Activated T-helper 17 cell treated with anti-CD3 and anti-CD28 coated beads, Interleukin-2, amount 50 U/mL, for 72 hours (primary cell): ENCODE measurements around the gene CCR8. TPM values are rescaled to one million over a fixed set of nuclear protein-coding genes. Genes with fewer than 3 reads are reported as not detected.
"Not testable (repeated sequence)": the region's sequence is repeated elsewhere in the genome, so short reads cannot be mapped to it uniquely, and the experiment has no call there.

Source experiments
- ATAC-seq: fragments of 150-1000 bp; cut with Tn5 transposase; replicated peaks from 2 replicates; pipeline ENCODE4 v1.10.0; 2021; ENCODE audit warnings: mild to moderate bottlenecking, moderate library complexity
- H3K27ac Mint-ChIP-seq: one replicate; pipeline ENCODE4 v1.8.0; 2022; ENCODE audit warnings: mixed read lengths
- H3K27me3 Mint-ChIP-seq: one replicate; pipeline ENCODE4 v1.8.0; 2022; ENCODE audit warnings: mixed read lengths
- H3K36me3 Mint-ChIP-seq: one replicate; pipeline ENCODE4 v1.8.0; 2022; ENCODE audit warnings: low read depth, mild to moderate bottlenecking, mixed read lengths
- H3K4me1 Mint-ChIP-seq: one replicate; pipeline ENCODE4 v1.8.0; 2022; ENCODE audit warnings: mixed read lengths
- H3K4me3 Mint-ChIP-seq: one replicate; pipeline ENCODE4 v1.8.0; 2022; ENCODE audit warnings: mild to moderate bottlenecking, mixed read lengths
- H3K9me3 Mint-ChIP-seq: one replicate; pipeline ENCODE4 v1.8.0; 2022; ENCODE audit warnings: mixed read lengths
- total RNA-seq, 2 donors: library from RNA; stranded (reverse); gene quantifications; one replicate each; pipeline ENCODE4 v1.2.3, GENCODE V29; 2022

CCR8 gene
- total RNA-seq, 2 donors from 2014 or later: 0.87 to 10.2 TPM

DNA sequence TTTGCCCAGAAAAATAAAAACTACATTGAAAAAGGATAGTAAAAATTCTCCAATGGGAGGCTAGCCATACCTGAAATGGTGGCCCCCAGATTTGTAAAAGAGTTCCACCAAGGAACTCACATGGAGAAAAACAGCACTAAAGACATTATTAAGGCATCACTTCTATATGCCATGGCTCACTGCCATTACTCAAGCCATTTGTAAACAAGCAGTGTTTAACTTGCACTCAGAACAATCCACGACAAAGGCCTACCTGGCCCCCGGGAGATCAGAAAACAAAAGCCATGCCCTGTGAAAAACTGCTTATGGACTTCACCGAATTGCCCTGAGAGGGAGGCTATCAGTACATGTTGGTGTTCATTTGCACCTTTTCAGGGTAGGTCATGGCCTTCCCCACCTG is 19.6 kb downstream of the CCR8 start:
- Mint-ChIP-seq H3K36me3 (no peaks in the 10 kb centered on the region), H3K4me1 (peaks cover 13% of the 10 kb centered on the region)

DNA sequence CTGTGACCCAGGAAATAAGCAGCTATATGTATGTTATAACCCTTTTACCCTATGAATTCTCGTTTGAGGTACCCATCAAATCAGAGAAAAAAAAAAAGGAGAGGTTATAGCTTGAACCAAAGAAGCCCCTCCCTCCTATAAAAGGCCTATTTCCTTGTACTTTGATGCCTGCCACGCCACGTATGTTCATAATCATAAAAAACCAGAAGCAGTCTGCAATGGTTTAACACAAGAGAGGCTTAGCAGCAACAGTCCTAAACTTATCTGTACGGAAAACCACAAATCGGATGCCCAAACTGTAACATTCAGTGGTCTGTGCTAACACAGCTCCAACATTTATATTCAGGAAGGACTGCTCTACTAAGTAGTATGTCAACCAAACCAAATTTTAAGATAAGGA is 21.2 kb downstream of the CCR8 start:
- ATAC-seq: no peak
- H3K4me1 Mint-ChIP-seq: peaks cover 13% of the 10 kb centered on the region
- no peaks in the 10 kb centered on the region for H3K9me3 Mint-ChIP-seq

More for the DNA sequence above, 19.6 kb downstream of the CCR8 start:
- H3K27ac Mint-ChIP-seq: no peak overlapping the region
- H3K4me3 Mint-ChIP-seq: no peak overlapping the region
- no peak for ATAC-seq
- no peaks in the 10 kb centered on the region for H3K27me3 Mint-ChIP-seq
- H3K9me3 Mint-ChIP-seq: no peaks in the 10 kb centered on the region

DNA sequence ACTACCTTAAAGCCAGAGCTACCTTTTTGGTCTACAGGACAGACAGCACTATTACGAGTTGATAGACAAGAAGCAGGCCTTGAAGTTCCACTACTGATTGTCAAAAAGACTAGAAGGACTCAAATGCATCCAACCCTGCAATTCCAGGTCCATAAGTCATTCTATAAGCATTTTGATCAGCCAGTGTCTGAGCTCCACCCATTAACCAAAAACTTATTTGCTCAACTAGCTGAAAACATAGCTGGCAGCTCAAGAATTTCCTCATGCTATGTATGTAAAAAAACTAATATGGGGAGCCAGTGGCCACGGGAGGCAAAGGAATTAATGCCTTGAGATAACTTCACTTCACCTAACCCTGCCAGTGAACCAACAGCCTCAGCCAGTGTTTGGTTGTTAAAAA is 21.6 kb downstream of the CCR8 start:
- not testable (repeated sequence) for H3K27me3 Mint-ChIP-seq

More for the DNA sequence above, 21.2 kb downstream of the CCR8 start:
- Mint-ChIP-seq H3K36me3 (no peaks in the 10 kb centered on the region), H3K27me3 (no peaks in the 10 kb centered on the region), H3K4me3 (no peak overlapping the region), H3K27ac (no peak overlapping the region)

DNA sequence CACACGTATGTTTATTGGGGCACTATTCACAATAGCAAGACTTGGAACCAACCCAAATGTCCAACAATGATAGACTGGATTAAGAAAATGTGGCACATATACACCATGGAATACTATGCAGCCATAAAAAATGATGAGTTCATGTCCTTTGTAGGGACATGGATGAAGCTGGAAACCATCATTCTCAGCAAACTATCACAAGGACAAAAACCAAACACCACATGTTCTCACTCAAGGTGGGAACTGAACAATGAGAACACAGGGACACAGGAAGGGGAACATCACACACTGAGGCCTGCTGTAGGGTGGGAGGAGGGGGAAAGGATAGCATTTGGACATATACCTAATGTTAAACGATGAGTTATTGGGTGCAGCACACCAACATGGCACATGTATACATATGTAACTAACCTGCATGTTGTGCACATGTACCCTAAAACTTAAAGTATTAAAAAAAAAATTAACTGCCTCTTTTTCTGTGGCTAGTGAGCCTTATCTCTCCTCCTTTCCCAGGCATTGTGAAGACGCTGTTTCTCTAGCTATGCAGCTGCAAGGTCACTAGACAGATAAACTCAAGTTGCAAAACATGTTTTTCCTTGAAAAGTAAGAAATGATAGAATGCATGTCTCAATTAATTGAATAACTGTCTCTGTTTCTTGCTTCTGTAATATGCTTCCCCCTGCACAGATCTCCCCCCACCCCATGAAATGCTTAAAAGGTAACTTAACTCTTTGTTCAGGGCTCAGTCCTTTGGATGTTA is 23.8 kb downstream of the CCR8 start:
- H3K36me3 Mint-ChIP-seq, H3K27ac Mint-ChIP-seq, H3K4me1 Mint-ChIP-seq, H3K9me3 Mint-ChIP-seq, ATAC-seq, H3K4me3 Mint-ChIP-seq, H3K27me3 Mint-ChIP-seq: not testable (repeated sequence)

More for the DNA sequence above, 21.6 kb downstream of the CCR8 start:
- not testable (repeated sequence) for ATAC-seq, H3K4me3 Mint-ChIP-seq, H3K36me3 Mint-ChIP-seq, H3K27ac Mint-ChIP-seq, H3K9me3 Mint-ChIP-seq
- H3K4me1 Mint-ChIP-seq: peaks cover 13% of the 10 kb centered on the region

DNA sequence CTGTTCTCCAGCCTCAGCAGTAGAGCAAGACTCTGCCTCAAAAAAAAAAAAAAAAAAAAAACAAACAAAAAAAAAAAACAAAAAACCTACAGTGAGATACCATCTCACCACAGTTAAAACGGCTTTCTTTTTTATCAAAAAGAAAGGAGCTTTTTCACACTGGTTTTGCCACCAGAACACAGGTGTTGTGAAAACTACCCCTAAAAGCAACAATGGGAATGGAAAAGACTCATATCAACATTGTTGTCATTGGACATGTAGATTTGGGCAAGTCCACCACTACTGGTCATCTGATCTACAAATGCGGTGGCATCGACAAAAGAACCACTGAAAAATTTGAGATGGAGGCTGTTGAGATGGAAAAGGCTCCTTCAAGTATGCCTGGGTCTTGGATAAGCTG is 28.8 kb downstream of the CCR8 start:
- Mint-ChIP-seq H3K9me3 (no peaks in the 10 kb centered on the region), H3K27ac (no peak overlapping the region), H3K4me1 (peaks cover 21% of the 10 kb centered on the region), H3K4me3 (no peak overlapping the region), H3K36me3 (no peaks in the 10 kb centered on the region), H3K27me3 (no peaks in the 10 kb centered on the region)
- ATAC-seq: no peak

DNA sequence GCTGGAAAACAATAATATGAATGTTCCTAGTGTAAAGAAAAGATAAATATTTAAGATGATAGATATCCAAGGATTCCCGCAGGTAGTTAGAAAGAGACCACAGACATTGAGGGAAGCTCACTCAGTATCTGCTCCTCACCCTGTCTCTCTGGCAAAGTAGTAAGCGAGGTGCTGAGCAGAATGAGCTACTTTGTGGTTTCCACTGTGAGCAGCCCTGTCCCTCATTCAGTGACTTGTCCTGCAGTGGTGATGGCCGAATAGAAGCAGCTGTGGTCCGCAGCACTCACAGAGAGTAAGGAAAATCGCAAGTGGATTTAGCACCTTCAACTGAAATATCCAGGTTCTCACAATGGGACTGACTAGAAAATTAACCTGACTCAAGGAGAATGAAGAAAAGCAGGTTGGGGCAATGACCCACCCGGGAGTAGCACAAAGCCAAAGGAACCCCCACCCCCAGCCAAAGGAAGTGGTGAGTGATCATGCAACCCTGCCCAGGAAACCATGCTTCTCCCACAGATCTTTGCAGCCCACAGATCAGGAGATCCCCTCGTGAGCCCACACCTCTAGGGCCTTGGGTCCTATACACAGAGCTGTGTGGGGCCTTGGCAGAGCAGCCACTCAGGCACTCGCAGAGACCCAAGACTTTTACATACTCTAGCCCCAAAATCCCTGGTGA is 31.9 kb downstream of the CCR8 start:
- H3K36me3 Mint-ChIP-seq: no peaks in the 10 kb centered on the region
- H3K4me1 Mint-ChIP-seq: peaks cover 21% of the 10 kb centered on the region
- ATAC-seq: peak; percentile 95
- H3K27me3 Mint-ChIP-seq: no peaks in the 10 kb centered on the region
- H3K27ac Mint-ChIP-seq: peak overlapping the region; percentile 87
- H3K9me3 Mint-ChIP-seq: no peaks in the 10 kb centered on the region
- H3K4me3 Mint-ChIP-seq: peak overlapping the region; percentile 71

GRCh38 chr3:39362192-39362591 is 32.7 kb downstream of the CCR8 start:
- peak overlapping the region; percentile 87 for H3K27ac Mint-ChIP-seq
- no peak for ATAC-seq
- no peaks in the 10 kb centered on the region for H3K9me3 Mint-ChIP-seq
- no peaks in the 10 kb centered on the region for H3K36me3 Mint-ChIP-seq
- peak overlapping the region; percentile 71 for H3K4me3 Mint-ChIP-seq
- peaks cover 19% of the 10 kb centered on the region for H3K4me1 Mint-ChIP-seq
- no peaks in the 10 kb centered on the region for H3K27me3 Mint-ChIP-seq

GRCh38 chr3:39362812-39363211 is 33.3 kb downstream of the CCR8 start:
- H3K4me1 Mint-ChIP-seq: peaks cover 13% of the 10 kb centered on the region
- ATAC-seq: no peak

GRCh38 chr3:39370450-39370849 is 40.9 kb downstream of the CCR8 start:
- H3K9me3 Mint-ChIP-seq, H3K27ac Mint-ChIP-seq, ATAC-seq, H3K36me3 Mint-ChIP-seq, H3K27me3 Mint-ChIP-seq, H3K4me3 Mint-ChIP-seq, H3K4me1 Mint-ChIP-seq: not testable (repeated sequence)

More at GRCh38 chr3:39362812-39363211, 33.3 kb downstream of the CCR8 start:
- H3K27ac Mint-ChIP-seq: no peak overlapping the region
- H3K9me3 Mint-ChIP-seq: no peaks in the 10 kb centered on the region
- no peaks in the 10 kb centered on the region for H3K27me3 Mint-ChIP-seq
- H3K4me3 Mint-ChIP-seq: no peak overlapping the region
- H3K36me3 Mint-ChIP-seq: no peaks in the 10 kb centered on the region

GRCh38 chr3:39372833-39373232 is 43.3 kb downstream of the CCR8 start:
- Mint-ChIP-seq H3K27me3 (no peaks in the 10 kb centered on the region), H3K27ac (no peak overlapping the region), H3K4me1 (no peaks in the 10 kb centered on the region), H3K4me3 (no peak overlapping the region), H3K9me3 (peaks cover 4% of the 10 kb centered on the region), H3K36me3 (no peaks in the 10 kb centered on the region)
- ATAC-seq: no peak

- Mint-ChIP-seq H3K27me3 (no peaks in the 10 kb centered on the region), H3K9me3 (no peaks in the 10 kb centered on the region), H3K4me3 (no peak overlapping the region), H3K27ac (no peak overlapping the region), H3K36me3 (no peaks in the 10 kb centered on the region), H3K4me1 (no peaks in the 10 kb centered on the region)
- no peak for ATAC-seq
These were observed 47.6 kb downstream of the CCR8 start for GRCh38 chr3:39376959-39377634.

DNA sequence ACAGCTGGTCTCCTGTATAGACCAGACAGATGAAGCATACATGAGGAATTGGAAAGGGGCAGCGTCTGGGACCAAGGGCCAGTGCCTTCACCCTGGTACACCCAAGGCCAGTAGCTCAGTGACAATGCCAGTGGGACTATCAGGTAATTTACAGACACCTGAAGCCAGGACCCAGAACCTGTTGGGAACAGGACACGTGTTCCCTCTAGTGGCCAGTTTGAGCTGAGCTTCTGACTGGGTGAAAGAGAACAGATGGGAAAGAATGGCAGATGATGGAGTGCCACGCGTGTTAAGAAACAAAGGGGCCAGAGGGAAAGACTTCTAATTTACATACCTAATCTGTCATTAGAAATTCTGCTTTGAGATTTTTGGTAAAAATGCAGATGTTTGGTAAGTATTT is 48.6 kb downstream of the CCR8 start:
- peaks cover under 1% of the 10 kb centered on the region for H3K36me3 Mint-ChIP-seq
- H3K4me1 Mint-ChIP-seq: no peaks in the 10 kb centered on the region
- no peaks in the 10 kb centered on the region for H3K9me3 Mint-ChIP-seq
- H3K4me3 Mint-ChIP-seq: no peak overlapping the region
- no peak overlapping the region for H3K27ac Mint-ChIP-seq
- ATAC-seq: peak; percentile 82
- no peaks in the 10 kb centered on the region for H3K27me3 Mint-ChIP-seq

DNA sequence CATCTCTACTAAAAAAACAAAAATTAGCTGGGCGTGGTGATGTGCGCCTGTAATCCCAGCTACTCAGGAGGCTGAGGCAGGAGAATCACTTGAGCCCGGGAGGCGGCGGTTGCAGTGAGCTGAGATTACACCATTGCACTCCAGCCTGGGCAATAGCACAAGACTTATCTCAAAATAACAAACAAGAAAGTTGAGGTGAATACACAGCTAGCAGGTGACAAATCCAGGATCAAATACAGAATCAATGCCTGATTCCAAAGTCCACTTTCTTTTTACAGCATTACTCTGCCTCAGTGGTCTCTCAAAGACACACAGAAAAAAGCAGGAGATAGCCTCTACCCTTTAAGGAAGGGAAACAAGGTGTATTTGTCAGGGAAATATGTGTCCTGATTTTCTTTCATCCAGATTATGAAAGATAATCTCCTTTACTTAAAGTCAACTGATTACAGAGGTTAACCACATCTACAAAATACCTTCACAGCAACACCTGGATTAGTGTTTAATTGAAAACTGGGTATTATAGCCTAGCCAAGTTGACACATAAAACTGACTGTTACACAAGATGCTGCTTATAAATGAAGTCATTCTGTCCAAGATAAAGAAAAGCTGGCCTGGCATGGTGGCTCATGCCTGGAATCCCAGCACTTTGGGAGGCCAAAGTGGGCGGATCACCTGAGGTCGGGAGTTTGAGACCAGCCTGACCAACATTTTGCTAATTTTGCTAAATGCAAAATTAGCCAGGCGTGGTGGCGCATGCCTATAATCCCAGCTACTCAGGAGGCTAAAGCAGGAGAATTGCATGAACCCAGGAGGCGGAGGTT is 49.7 kb downstream of the CCR8 start:
- Mint-ChIP-seq H3K27ac (no peak overlapping the region), H3K27me3 (no peaks in the 10 kb centered on the region), H3K9me3 (no peaks in the 10 kb centered on the region), H3K4me3 (no peak overlapping the region), H3K4me1 (no peaks in the 10 kb centered on the region), H3K36me3 (peaks cover 7% of the 10 kb centered on the region)
- no peak for ATAC-seq

DNA sequence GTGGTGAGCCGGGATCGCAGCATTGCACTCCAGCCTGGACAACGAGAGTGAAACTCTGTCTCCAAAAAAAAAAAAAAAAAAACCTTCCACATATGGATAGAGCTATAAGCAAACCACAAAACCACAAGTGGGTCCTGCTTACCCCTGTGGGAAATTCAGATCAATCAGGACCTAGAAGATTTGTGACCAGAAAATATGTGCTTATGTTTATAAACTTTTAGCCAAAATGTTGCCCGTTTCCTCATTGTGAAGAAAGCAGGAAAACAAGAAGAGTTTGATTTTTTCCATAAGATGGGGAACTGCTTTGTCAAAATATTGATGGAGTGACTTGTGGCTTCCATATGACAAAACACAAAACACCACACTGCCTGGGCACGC is 50.3 kb downstream of the CCR8 start:
- Mint-ChIP-seq H3K27ac (no peak overlapping the region), H3K4me1 (no peaks in the 10 kb centered on the region)

More for the DNA sequence above, 50.3 kb downstream of the CCR8 start:
- Mint-ChIP-seq H3K9me3 (no peaks in the 10 kb centered on the region), H3K27me3 (no peaks in the 10 kb centered on the region), H3K4me3 (no peak overlapping the region), H3K36me3 (peaks cover 7% of the 10 kb centered on the region)
- no peak for ATAC-seq
